GM12891 (cell line): ENCODE measurements around the gene ZNF593.

ENCODE experiments used
- DNase-seq: peaks from one replicate; pipeline ENCODE4 v3.0.0; 2011; ENCODE audit warnings: low spot score; ENCODE audit not compliant: insufficient read length
- FAIRE-seq: peaks from 2 replicates; lab custom pipeline; 2011; peaks lifted over from hg19 to GRCh38; lab: Jason Lieb, UNC
- PAX5 ChIP-seq: IDR thresholded peaks from 2 replicates; pipeline ENCODE4 v1.6.1; 2011; ENCODE audit warnings: low read length, moderate library complexity, mild to moderate bottlenecking; ENCODE audit not compliant: insufficient read depth, severe bottlenecking
- POLR2A ChIP-seq: IDR thresholded peaks from 2 replicates; pipeline ENCODE4 v1.6.1; 2011; ENCODE audit warnings: low read depth, low read length, control low read depth
- POLR2AphosphoS5 ChIP-seq: IDR thresholded peaks from 2 replicates; pipeline ENCODE4 v1.6.1; 2011; ENCODE audit warnings: low read depth, low read length, control low read depth
- POU2F2 ChIP-seq: IDR thresholded peaks from 2 replicates; pipeline ENCODE4 v1.6.1; 2011; ENCODE audit warnings: low read depth, mild to moderate bottlenecking, control low read depth, low read length, moderate library complexity
- SPI1 ChIP-seq: IDR thresholded peaks from 2 replicates; pipeline ENCODE4 v1.6.1; 2011; ENCODE audit warnings: low read depth, low read length, control low read depth
- TAF1 ChIP-seq: IDR thresholded peaks from 2 replicates; pipeline ENCODE4 v1.6.1; 2011; ENCODE audit warnings: low read depth, low read length, control low read depth

ZNF593 gene

DNA sequence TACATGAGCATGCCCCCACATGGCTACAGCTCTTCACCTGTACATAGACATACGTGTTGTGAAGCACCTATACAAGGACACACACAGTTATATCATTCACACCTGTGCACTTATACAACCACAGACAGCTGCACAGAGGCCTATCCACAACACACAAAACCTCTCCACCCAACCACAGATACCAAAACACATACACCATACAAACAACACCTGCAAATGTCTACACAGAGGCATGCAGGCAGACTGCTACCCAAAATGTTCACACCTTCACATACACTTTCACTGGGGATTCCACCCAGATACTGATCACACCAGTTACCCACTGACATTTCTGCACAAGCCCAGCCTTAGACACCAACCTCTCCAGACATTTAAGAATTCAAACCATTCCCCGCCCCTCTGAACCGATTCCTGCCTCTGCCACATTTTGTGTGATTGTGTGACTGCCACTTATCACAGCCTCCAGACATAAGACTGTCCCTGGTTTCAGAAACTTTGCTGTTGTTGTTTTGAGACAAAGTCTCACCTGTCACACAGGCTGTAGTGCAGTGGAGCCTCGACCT, 2.9 kb upstream of the ZNF593 start:
- DNase-seq, result no peak
- FAIRE-seq, result peak; percentile 20
- TF ChIP-seq POLR2A (no peak), PAX5 (no peak), POU2F2 (no peak), TAF1 (no peak), SPI1 (no peak), POLR2AphosphoS5 (no peak)

DNA sequence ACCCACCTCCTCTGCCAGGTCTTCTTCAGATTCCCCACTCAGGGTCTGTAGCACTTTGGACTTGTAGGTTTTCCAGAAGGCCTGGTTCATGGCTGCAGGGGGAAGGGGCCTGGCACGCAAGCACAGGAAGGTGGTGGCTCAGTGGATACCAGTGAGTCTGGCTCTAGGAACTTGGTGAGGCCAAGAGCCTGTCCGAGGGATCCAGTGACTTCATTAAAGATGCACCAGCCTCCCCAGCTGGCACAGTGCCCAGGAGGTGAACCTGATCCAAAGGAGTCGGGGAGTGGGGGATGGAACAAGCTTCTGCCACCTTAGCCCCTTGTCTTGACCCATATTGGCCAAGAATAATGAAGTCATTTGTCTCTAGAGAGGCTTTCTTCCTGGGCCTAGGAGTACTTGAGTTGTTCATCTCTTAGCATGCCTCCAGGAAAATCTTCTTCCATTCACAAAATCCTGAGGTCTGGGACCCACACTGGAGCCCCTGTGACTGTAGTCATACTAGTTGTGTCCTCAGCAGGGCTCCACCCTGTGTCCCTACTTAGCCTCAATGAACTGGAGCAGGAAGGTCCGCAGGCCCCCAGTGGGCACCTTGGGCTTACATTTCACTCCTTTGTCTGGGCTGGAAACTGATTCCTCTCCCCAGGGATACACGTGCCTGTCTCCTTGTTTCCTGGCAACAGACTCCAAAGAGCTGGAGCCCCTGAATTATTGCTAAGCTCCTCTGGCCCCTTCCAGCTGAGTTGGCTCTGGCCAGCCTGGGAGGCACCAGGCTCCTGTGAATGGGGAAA, 1.1 kb upstream of the ZNF593 start, which contains the start of gene C1orf232:
Gene C1orf232 (minus strand): TSS at position 554 of the 788 bp plus-strand sequence. CDS start 464 bp downstream, at position 90.
- FAIRE-seq (no peak), DNase-seq (no peak)
- TF ChIP-seq TAF1 (no peak), SPI1 (no peak), PAX5 (no peak), POLR2A (no peak)

DNA sequence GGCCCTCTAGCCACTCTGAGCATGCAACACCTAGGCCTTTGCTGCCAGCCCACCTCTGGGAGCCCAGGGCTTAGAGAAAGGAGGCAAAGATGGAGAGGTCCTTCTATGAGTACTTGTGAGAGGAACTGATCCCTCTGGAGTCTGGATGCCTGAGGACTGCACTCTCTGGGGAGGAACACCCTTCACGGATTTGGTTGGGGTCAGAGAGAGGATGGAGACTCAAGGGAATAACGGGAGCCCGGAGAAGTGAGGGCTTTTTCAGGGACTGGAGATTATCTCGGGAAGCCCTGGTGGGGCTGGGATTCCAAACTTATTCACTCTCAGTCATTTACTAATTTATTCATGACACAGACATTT, 532 bp upstream of the ZNF593 start:
- no peak for FAIRE-seq
- TF ChIP-seq POU2F2 (no peak), PAX5 (no peak), TAF1 (no peak), POLR2A (no peak), POLR2AphosphoS5 (no peak), SPI1 (no peak)
- no peak for DNase-seq

DNA sequence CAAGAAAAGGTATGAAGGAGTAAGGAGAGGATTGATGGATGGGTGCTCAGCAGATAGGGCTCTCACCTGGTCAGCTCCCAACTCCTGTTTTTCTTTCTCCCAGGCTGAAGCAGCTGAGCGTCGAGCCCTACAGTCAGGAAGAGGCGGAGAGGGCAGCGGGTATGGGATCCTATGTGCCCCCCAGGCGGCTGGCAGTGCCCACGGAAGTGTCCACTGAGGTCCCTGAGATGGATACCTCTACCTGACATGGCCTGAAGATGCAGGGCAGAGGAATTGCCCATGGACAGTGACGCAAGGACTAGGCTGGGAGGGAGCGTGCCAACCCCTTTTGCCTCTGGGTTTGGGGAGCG, 739 bp downstream of the ZNF593 start:
- DNase-seq (no peak), FAIRE-seq (no peak)
- TF ChIP-seq POU2F2, result no peak
- no peak for TF ChIP-seq TAF1
- no peak for TF ChIP-seq POLR2A
- no peak for TF ChIP-seq PAX5
- no peak for TF ChIP-seq POLR2AphosphoS5
- TF ChIP-seq SPI1, result no peak

DNA sequence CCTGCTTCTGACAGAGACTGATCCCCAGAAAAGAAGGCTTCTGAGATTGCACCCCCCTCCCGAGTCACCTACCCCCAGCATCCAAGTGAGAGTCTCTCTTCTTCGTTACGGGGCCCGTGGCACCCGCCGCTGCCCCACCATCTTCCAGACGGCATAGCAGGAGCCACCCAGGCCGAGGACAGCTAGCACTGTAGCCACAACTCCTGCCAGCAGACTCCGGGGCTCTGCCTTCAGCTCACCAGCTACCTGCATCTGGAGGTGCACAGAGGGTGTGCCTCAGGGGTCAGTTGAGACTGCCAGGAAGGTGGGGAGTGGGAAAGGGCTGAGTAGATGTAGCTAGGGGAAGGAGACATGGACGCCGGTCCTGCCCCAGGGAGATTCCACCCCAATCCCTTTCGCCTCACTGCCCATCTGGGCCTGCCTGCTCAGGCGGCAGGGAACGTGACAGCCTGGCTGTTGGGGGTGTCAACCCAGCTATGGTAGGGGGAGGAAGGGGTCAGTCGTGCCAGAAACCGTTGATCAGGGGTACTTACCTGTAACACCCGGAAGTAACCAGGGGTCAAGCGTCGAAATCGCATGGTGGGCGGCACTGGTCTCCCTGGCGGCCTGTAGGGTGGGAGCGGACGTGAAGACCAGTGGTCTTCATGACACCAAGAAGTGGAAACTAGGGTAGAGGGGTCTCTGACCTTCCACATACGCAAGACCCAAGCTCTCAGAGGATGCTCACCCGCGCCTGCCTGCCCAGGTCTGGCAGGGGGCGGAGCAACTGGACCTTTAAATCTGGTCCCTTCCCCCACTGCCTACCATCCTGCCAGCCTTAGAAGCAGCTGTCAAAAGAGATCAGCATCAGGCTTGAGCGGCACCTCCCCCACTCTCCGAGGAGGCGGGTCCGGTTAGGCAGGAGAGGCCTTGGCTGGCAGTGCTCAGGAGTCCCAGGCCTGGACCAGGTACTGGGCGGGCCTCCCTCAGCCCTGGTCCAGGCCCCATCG, 1.7 kb downstream of the ZNF593 start, which contains the start of gene ZNF593OS:
Gene ZNF593OS (minus strand): TSS at position 749 of the 989 bp plus-strand sequence. CDS start 171 bp downstream, at position 578.
- DNase-seq (no peak), FAIRE-seq (no peak)
- no peak for TF ChIP-seq TAF1
- no peak for TF ChIP-seq PAX5
- TF ChIP-seq POU2F2, result no peak
- no peak for TF ChIP-seq POLR2A
- TF ChIP-seq SPI1, result no peak
- no peak for TF ChIP-seq POLR2AphosphoS5

DNA sequence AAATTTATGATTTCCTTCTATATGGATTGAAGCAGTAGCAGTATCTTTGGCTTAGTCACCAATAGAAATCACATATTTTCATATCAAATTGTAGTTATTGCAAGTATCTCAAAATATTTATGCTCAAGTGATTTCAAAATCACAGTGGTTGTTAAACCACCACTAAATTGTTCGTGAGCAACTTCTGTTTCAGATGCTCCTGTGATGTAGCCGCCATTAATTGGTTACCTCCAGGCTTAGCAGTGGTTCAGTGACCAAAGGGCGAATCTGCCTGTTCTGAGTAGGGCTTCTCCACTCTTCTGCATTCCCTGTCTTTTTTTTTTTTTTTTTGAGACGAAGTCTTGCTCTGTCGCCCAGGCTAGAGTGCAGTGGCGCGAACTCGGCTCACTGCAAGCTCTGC, 5.6 kb downstream of the ZNF593 start:
- FAIRE-seq (no peak), DNase-seq (no peak)
- TF ChIP-seq POU2F2 (no peak), SPI1 (no peak), TAF1 (no peak), POLR2AphosphoS5 (no peak), PAX5 (no peak), POLR2A (no peak)

DNA sequence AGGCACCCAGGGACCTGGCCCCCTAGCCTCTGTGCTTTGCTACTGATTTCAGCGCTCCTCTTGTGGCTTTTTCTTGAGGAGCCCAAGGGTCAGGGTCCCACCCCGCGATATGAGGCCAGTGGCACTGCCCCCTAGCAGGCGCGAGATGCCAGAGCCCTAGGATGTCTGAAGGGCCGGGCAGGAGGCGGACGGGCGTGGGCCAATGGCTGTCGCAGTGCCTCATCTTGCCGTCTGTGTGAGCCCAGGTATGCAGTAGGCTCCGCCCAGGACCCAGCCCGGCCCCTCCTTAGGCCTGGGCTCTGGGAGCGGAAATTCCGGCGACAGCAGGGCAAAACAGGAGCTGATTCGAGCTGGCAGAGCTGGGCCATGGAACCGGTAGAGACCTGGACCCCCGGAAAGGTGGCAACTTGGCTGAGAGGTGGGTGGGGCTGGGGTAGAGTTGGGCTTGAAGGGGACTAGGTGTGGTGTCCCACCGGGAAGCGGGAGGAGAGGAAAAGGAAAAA, 7.5 kb downstream of the ZNF593 start, which contains the start of gene CNKSR1:
Gene CNKSR1 (plus strand): TSS at position 310 of the 503 bp plus-strand sequence. CDS start 57 bp downstream, at position 367.
- TF ChIP-seq TAF1, result no peak
- no peak for TF ChIP-seq POLR2AphosphoS5
- TF ChIP-seq POLR2A, result no peak
- TF ChIP-seq POU2F2, result no peak
- TF ChIP-seq PAX5, result no peak
- TF ChIP-seq SPI1, result no peak

DNA sequence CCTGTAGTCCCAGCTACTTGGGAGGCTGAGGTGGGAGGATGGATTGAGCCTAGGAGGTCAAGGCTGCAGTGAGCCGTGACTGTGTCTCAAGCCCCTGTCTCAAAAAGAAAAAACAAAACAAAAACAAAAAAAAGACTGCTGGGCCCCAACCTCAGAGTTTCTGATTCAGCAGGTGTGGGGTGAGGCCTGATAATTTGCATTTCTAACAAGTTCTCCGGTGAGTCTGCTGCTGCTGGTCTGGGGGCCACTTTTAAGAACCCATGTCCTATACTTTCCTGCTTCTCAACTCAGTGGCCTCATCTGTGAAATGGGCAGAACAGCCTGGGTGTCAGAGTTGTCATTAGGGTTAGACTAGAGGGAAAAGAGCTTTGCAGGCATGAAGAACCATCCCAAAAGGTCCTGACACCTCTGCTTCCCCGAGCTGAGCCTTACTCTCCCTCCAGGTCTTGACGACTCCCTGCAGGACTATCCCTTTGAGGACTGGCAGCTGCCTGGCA, 10.3 kb downstream of the ZNF593 start:
- TF ChIP-seq PAX5 (no peak), POLR2AphosphoS5 (no peak), SPI1 (no peak), TAF1 (no peak), POU2F2 (no peak), POLR2A (no peak)
- FAIRE-seq (no peak), DNase-seq (no peak)

More for the DNA sequence above, 7.5 kb downstream of the ZNF593 start, which contains the start of gene CNKSR1:
- DNase-seq (no peak), FAIRE-seq (peak; percentile 13)
